NCI-H1048 (cell line): Measurements from ENCODE around the gene AFG1L.
"Not testable (repeated sequence)": the region's sequence is repeated elsewhere in the genome, so short reads cannot be mapped to it uniquely, and the experiment has no call there.

Experiments used
- DNase-seq: peaks from one replicate; lab custom pipeline; 2025; lab: John Stamatoyannopoulos, UW

Gene AFG1L

DNA sequence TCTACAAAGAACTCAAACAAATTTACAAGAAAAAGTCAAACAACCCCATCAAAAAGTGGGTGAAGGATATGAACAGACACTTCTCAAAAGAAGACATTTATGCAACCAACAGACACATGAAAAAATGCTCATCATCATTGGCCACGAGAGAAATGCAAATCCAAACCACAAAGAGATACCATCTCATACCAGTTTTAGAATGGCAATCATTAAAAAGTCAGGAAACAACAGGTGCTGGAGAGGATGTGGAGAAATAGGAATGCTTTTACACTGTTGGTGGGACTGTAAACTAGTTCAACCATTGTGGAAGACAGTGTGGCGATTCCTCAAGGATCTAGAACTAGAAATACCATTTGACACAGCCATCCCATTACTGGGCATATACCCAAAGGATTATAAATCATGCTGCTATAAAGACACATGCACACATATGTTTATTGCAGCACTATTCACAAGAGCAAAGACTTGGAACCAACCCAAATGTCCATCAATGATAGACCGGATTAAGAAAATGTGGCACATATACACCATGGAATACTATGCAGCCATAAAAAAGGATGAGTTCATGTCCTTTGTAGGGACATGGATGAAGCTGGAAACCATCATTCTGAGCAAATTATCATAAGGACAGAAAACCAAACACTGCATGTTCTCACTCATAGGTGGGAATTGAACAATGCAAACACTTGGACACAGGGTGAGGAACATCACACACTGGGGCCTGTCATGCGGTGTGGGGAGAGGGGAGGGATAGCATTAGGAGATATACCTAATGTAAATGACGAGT lies 121.4 kb downstream of the AFG1L start:
- not testable (repeated sequence) for DNase-seq

GRCh38 chr6:108417027-108417426 lies 122.2 kb downstream of the AFG1L start:
- no peak for DNase-seq

GRCh38 chr6:108419474-108419873 lies 124.6 kb downstream of the AFG1L start:
- DNase-seq, result no peak

- DNase-seq, result no peak
These were observed 125.2 kb downstream of the AFG1L start for GRCh38 chr6:108419934-108420609.

DNA sequence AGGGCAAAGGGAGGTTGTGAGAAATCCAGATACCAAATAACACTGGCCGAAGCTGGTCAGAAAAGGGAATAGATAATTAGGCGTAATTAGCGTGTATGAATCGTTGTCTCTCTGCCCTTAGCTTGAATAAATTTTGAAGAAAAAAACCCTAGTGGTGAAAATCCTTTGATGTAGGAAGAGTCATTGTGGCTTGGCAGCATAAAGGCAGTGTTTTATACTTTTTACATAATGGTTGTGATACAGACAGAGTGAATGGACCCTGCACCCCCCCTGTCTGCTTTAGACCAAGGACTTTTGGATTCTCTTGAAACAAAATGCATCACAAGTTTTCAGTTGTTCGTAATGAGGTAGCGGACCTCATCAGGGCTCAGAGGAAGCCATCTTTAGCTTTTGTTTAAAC lies 126.5 kb downstream of the AFG1L start:
- no peak for DNase-seq

- DNase-seq, result no peak
These were observed 129.3 kb downstream of the AFG1L start for GRCh38 chr6:108423982-108424705.

- no peak for DNase-seq
These were observed 130.6 kb downstream of the AFG1L start for GRCh38 chr6:108425428-108425827.

- no peak for DNase-seq
These were observed 137.3 kb downstream of the AFG1L start for GRCh38 chr6:108432143-108432542.

DNA sequence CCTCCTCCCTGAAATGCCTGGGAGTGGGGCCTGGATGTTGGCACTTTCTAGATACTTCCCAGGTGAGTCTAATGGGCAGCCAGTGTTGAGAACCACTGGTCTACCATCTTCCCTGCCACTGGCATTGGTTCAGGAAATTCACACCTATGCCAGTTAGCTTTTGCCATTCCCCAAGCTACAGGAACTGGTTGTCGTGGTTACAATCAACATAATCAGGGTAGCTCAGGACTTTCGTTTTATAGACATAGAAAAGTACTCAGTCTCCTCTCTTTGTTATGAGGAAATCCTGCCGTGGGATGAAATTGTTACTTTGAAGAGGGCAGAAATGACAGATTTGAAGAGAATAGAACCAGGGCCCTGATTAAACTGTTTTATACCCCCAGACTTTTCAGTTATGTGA lies 137.9 kb downstream of the AFG1L start:
- no peak for DNase-seq

DNA sequence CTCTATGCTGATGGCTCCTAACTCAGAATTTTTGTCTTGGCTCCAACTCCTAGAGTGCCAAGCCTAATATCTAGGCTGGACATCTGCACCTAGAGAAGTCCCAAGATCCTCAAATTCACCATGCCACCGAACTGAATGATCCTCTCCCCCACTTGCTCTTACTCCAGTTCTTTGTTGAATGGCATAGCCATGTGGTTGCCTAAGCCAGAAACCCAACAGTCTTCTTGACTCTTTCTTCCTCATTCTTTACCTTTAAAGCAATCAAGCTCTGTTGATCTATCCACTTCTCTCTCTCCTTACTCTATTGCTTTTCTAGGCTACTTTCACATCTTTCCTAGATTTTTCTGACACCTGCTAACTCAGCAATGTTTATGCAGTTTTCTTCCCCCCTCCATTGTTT lies 139.4 kb downstream of the AFG1L start:
- no peak for DNase-seq

GRCh38 chr6:108435391-108435790 lies 140.5 kb downstream of the AFG1L start:
- DNase-seq, result no peak

DNA sequence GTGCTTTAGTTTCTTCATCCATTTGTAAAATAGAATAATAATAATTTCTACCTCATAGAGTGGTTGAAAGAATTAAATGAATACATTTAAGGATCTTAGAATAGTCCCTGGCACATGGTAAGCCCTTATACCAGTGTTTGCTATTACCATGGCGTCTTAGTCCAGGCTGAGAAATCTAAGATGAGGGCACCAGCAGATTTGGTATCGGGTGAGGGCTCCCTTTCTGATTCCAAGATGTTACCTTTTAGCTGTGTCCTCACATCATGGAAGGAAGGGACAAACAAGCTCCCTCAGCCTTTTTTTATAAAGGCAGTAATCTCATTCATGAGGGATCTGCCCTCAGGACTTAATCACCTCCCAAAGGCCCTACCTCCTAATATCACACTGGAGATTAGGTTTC lies 141.9 kb downstream of the AFG1L start:
- DNase-seq, result no peak

DNA sequence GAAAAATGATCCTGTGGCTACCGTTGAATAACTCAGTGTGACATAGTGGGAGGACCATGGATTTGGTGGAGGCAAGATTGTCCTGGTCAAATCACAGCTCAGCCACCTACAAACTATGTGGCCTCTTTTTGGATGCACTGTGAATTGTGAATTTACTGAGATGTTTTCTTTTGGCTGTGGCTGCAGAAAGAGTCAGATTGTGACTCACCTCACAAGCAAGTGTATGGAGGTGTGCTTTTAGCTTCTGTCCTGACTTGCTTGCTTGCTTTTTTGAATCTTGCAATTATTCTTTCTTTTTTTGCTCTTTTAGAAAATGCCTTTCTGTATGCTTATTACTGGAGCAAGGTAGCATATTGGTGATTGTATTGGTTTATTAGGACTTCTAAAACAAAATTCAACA lies 143.0 kb downstream of the AFG1L start:
- DNase-seq, result no peak

GRCh38 chr6:108438918-108439317 lies 144.1 kb downstream of the AFG1L start:
- no peak for DNase-seq

GRCh38 chr6:108441141-108441540 lies 146.3 kb downstream of the AFG1L start:
- DNase-seq, result no peak

DNA sequence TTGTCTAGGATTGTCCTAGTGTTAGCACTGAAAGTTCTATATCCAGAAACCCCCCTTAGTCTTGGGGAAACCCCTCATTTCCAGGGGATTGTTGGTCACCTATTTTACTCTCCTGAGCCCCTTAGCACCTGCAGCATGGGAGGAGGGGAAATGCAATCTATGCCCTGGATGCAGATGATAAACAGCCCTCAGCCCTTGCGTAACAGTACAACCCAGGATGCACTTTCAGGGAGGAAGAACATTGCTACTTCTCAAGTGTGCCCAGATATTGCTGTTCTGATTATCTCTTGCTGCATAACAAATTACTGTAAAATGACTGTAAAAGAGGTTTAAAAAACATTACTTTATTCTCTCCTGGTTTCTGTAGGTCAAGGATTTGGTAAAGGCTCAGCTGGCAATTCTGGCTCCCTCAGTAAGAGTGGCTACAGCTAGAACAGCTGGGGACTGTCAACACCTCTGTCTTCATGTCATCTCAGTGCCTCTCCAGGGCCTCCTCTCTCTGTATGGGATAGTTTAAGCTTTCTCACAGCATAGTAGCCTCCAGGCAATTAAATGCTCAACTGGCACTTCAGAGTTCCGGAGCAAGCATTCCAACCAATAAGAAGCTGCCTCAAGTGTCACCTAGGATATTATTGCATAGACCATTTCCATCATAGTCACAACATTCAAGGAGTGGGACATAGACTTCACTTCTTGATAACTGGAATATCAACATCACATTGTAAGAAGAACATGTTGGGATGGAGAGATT lies 148.1 kb downstream of the AFG1L start:
- DNase-seq, result no peak

GRCh38 chr6:108446629-108447150 lies 151.8 kb downstream of the AFG1L start:
- no peak for DNase-seq

DNA sequence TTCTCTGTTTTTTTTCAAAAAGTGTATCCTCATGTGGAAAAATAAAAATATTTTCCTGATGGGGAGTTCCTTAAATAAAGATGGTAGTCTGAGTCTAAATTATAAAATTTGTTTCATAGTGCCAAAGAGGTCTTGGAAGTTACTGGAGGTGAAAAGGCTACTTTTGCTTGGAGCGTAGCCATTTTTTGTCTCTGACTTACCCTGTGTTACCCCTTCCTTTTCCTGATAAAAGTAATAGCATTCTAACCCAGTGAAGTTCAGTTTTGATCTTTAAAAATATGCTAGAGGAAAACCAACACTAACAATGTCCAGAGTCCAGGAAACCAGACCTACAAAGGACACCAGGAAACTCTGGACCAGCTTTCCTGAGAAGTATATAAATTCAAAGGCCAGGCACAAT lies 153.6 kb downstream of the AFG1L start:
- no peak for DNase-seq

GRCh38 chr6:108449717-108450116 lies 154.9 kb downstream of the AFG1L start:
- not testable (repeated sequence) for DNase-seq

DNA sequence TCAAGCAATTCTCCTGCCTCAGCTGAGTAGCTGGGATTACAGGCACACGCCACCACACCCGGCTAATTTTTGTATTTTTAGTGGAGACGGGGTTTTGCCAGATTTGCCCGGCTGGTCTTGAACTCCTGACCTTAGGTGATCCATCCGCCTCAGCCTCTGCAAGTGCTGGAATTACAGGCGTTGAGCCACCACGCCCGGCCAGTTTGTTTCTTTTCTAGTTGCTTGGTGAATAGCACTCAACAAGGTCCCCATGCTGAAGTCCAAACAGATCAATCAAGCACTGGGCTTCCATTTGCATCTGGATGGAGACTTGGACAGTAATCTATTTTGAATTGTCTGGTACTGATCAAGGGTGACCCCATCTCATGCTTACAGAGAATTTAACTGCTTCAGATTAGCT lies 157.0 kb downstream of the AFG1L start:
- no peak for DNase-seq

DNA sequence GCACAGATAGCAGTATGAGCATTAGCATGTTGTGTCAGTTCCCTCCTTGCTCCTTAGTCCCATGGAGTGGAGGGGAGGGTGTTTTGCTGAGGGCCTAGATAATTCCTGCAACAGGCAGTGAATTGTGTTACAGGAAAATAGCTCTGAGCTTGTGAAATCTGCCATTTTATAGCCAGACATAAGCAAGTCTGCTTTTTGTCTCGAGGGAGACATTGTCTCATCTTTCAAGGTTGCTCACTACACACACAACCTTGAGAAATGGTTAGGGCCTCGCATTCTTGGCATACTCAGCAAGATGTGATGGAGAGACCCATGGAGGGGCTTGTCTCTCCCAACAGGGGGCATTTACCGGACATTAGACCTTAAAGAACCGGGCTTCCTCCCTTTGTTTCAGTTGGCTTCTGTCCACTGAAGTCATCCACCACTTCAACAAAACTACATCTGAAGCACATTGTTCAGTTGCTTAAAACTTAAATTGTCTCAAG lies 157.9 kb downstream of the AFG1L start:
- DNase-seq, result no peak
